ENCODE results near the gene GATB. TPM values are rescaled to one million over a fixed set of nuclear protein-coding genes. Genes with fewer than 3 reads are reported as not detected.

Gene GATB
- total and polyA plus RNA-seq, 10 of the 15 experiments (the other 5 are each of a cell fraction or from before 2014, with no cell fraction given), result 20.5 to 37.3 (median 30.5) TPM

DNA sequence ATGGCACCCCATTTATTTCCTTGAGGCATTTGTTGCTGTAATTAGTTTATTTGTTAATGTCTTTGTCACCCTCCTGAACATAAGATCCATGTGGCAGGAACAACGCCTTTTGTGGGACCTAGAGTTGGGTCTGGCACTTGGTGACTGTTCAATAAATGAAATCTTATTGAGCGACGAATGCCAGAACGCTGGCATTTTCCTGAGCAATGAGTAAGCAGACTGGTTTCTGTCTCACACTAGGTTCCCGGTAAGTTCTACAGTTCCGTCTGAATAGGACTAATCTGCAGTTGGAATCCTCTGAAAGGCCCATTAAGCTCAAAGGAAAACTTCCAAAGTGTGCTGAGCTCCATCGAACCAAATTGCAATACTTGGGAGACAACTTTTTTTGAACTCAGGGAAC lies 49.2 kb downstream of the GATB start:
- POLR2A ChIA-PET, result no interaction called here
- FAIRE-seq, result no peak
- no peak for DNase-seq (ENCODE audit: low read depth, low spot score)

More for the DNA sequence above, 49.2 kb downstream of the GATB start:
- no TSS peak for BruUV-seq (replicated peaks)
- Histone ChIP-seq H3K4me2 (ENCODE audit: control insufficient read depth, insufficient read depth) (no peak overlapping the region), H3K4me3 (no peak overlapping the region), H4K20me1 (ENCODE audit: control insufficient read depth, insufficient read depth) (no peaks in the 10 kb centered on the region), H3K9me3 (replicated peaks; ENCODE audit: control insufficient read depth, insufficient read depth, low read length) (no peaks in the 10 kb centered on the region), H3K79me2 (ENCODE audit: control insufficient read depth, insufficient read depth, low read length) (no peaks in the 10 kb centered on the region), H3K4me1 (ENCODE audit: control insufficient read depth, insufficient read depth, low read length) (no peaks in the 10 kb centered on the region), H3K27ac (ENCODE audit: control insufficient read depth, insufficient read depth) (no peak overlapping the region), H2AFZ (ENCODE audit: control insufficient read depth, low read depth, low read length) (no peak overlapping the region), H3K36me3 (ENCODE audit: control insufficient read depth in 2 of 2, insufficient read depth in 2 of 2, low read length in 1 of 2) (peaks cover 0 to 7% of the 10 kb centered on the region in 2 experiments; a peak in 3 of 4 replicates), H3K9ac (ENCODE audit: control insufficient read depth, insufficient read depth, low read length) (no peak overlapping the region), H3K27me3 (replicated peaks in 1 of 2; ENCODE audit: control insufficient read depth in 2 of 2, insufficient read depth in 2 of 2, low read length in 1 of 2) (no peaks in the 10 kb centered on the region)
- 98% methylated on average over 7 of the region's 7 CpGs for WGBS (ENCODE audit: insufficient coverage, insufficient replicate concordance, low lambda C conversion rate, missing lambda C conversion rate)
- intact Hi-C loops (cut with micrococcal nuclease; ENCODE audit: unreplicated experiment), result no loop called here
- SMC1A ChIA-PET (ENCODE audit: uncharacterized antibody, unreplicated experiment), result no interaction called here
- no peak for TF ChIP-seq RELA (IDR thresholded peaks at IDR 0.05; ENCODE audit: borderline replicate concordance, partially characterized antibody)
- no peak for TF ChIP-seq TAF1 (IDR thresholded peaks at IDR 0.05; ENCODE audit: borderline replicate concordance, low read depth, low read length)
- TF ChIP-seq SIN3A (IDR thresholded peaks at IDR 0.05; ENCODE audit: low read depth, low read length), result no peak
- TF ChIP-seq BMI1 (IDR thresholded peaks at IDR 0.05; ENCODE audit: borderline replicate concordance), result no peak
- no peak for TF ChIP-seq SUZ12 (IDR thresholded peaks at IDR 0.05; ENCODE audit: unreplicated experiment)
- TF ChIP-seq, protein P1, sequence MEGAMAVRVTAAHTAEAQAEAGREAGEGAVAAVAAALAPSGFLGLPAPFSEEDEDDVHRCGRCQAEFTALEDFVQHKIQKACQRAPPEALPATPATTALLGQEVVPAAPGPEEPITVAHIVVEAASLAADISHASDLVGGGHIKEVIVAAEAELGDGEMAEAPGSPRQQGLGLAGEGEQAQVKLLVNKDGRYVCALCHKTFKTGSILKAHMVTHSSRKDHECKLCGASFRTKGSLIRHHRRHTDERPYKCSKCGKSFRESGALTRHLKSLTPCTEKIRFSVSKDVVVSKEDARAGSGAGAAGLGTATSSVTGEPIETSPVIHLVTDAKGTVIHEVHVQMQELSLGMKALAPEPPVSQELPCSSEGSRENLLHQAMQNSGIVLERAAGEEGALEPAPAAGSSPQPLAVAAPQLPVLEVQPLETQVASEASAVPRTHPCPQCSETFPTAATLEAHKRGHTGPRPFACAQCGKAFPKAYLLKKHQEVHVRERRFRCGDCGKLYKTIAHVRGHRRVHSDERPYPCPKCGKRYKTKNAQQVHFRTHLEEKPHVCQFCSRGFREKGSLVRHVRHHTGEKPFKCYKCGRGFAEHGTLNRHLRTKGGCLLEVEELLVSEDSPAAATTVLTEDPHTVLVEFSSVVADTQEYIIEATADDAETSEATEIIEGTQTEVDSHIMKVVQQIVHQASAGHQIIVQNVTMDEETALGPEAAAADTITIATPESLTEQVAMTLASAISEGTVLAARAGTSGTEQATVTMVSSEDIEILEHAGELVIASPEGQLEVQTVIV (IDR thresholded peaks at IDR 0.05; ENCODE audit: borderline replicate concordance, partially characterized antibody), result no peak
- TF ChIP-seq SMAD5 (IDR thresholded peaks at IDR 0.05; ENCODE audit: low read depth), result no peak
- no peak for TF ChIP-seq RAD21 (IDR thresholded peaks at IDR 0.05; ENCODE audit: insufficient read depth, low read depth, low read length)
- TF ChIP-seq, protein P2, sequence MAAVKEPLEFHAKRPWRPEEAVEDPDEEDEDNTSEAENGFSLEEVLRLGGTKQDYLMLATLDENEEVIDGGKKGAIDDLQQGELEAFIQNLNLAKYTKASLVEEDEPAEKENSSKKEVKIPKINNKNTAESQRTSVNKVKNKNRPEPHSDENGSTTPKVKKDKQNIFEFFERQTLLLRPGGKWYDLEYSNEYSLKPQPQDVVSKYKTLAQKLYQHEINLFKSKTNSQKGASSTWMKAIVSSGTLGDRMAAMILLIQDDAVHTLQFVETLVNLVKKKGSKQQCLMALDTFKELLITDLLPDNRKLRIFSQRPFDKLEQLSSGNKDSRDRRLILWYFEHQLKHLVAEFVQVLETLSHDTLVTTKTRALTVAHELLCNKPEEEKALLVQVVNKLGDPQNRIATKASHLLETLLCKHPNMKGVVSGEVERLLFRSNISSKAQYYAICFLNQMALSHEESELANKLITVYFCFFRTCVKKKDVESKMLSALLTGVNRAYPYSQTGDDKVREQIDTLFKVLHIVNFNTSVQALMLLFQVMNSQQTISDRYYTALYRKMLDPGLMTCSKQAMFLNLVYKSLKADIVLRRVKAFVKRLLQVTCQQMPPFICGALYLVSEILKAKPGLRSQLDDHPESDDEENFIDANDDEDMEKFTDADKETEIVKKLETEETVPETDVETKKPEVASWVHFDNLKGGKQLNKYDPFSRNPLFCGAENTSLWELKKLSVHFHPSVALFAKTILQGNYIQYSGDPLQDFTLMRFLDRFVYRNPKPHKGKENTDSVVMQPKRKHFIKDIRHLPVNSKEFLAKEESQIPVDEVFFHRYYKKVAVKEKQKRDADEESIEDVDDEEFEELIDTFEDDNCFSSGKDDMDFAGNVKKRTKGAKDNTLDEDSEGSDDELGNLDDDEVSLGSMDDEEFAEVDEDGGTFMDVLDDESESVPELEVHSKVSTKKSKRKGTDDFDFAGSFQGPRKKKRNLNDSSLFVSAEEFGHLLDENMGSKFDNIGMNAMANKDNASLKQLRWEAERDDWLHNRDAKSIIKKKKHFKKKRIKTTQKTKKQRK (IDR thresholded peaks at IDR 0.05; ENCODE audit: low read depth, low read length), result no peak
- TF ChIP-seq TCF3 (IDR thresholded peaks at IDR 0.05; ENCODE audit: borderline replicate concordance, insufficient read depth, low read depth, low read length), result no peak
- no peak for TF ChIP-seq SMAD1 (IDR thresholded peaks at IDR 0.05; ENCODE audit: low read depth, partially characterized antibody)
- TF ChIP-seq, protein P3, sequence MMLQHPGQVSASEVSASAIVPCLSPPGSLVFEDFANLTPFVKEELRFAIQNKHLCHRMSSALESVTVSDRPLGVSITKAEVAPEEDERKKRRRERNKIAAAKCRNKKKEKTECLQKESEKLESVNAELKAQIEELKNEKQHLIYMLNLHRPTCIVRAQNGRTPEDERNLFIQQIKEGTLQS (IDR thresholded peaks at IDR 0.05; ENCODE audit: borderline replicate concordance, extremely low read depth, low read depth, low read length), result no peak
- RAD21 ChIA-PET (ENCODE audit: unreplicated experiment), result interaction anchor here (1.5 kb wide), 1 partner anchor 91 kb away, joined by 3 read pairs; no protein-coding TSS in a partner anchor
- in situ Hi-C loops (cut with MboI), result no loop called here
- ATAC-seq, result no peak
- CTCF ChIA-PET, result no interaction called here

All from GM12878 (cell line).